ENCODE measurements around the gene UNC13D.

GRCh38 chr17:75861927-75862317, 17.7 kb upstream of the UNC13D start:
- no peak for TF ChIP-seq GATA3 (IDR thresholded peaks at IDR 0.05; ENCODE audit: low read depth, low read length)
- TF ChIP-seq GATA2 (IDR thresholded peaks at IDR 0.05; ENCODE audit: low read depth, low read length), result no peak
